Skin epidermis (tissue), 12 donors: ENCODE measurements around the gene MIS12.

Experiments used
- H3K27ac ChIP-seq, 21 experiments: fragments of 200-600 bp; sonication (generic) in 11 of 21; one replicate each; pipeline ENCODE4 v1.5.0; 2020; ENCODE audit warnings: mild to moderate bottlenecking in 3 of 21, inconsistent platforms in 2 of 21, moderate library complexity in 2 of 21
- H3K4me3 ChIP-seq, 7 experiments: fragments of 200-600 bp; sonication (generic) in 2 of 7; one replicate each; pipeline ENCODE4 v1.5.0; 2020; ENCODE audit warnings: inconsistent platforms in 2 of 7, mild to moderate bottlenecking in 2 of 7, moderate library complexity in 1 of 7

MIS12 gene

GRCh38 chr17:5492970-5493369 lies 6.6 kb downstream of the MIS12 start:
- no peak overlapping the region for H3K4me3 ChIP-seq
- no peak overlapping the region for H3K27ac ChIP-seq

GRCh38 chr17:5499476-5500231 lies 13.3 kb downstream of the MIS12 start:
- Histone ChIP-seq H3K4me3 (peak overlapping the region in 5 of 7 experiments; percentile 32 to 60 (median 45)), H3K27ac (peak overlapping the region in 1 of 21 experiments; percentile 76)

GRCh38 chr17:5500247-5500588 lies 13.9 kb downstream of the MIS12 start:
- Histone ChIP-seq H3K4me3 (peak overlapping the region; percentile 23 to 60 (median 38)), H3K27ac (peak overlapping the region in 7 of 21 experiments; percentile 31 to 76 (median 58))

GRCh38 chr17:5500589-5501391 lies 14.4 kb downstream of the MIS12 start:
- peak overlapping the region in 12 of 21 experiments; percentile 14 to 76 (median 54) for H3K27ac ChIP-seq
- H3K4me3 ChIP-seq, result peak overlapping the region; percentile 23 to 60 (median 38)

GRCh38 chr17:5501685-5502084 lies 15.3 kb downstream of the MIS12 start:
- Histone ChIP-seq H3K27ac (no peak overlapping the region), H3K4me3 (no peak overlapping the region)

- H3K4me3 ChIP-seq, result no peak overlapping the region
- no peak overlapping the region for H3K27ac ChIP-seq
Observed at GRCh38 chr17:5502552-5502951, 16.2 kb downstream of the MIS12 start.

- no peak overlapping the region for H3K27ac ChIP-seq
- no peak overlapping the region for H3K4me3 ChIP-seq
Observed at GRCh38 chr17:5506307-5506706, 19.9 kb downstream of the MIS12 start.

GRCh38 chr17:5508810-5509209 lies 22.4 kb downstream of the MIS12 start:
- Histone ChIP-seq H3K27ac (no peak overlapping the region), H3K4me3 (no peak overlapping the region)

GRCh38 chr17:5509482-5509881 lies 23.1 kb downstream of the MIS12 start:
- Histone ChIP-seq H3K4me3 (no peak overlapping the region), H3K27ac (no peak overlapping the region)

GRCh38 chr17:5510771-5511170 lies 24.4 kb downstream of the MIS12 start:
- Histone ChIP-seq H3K27ac (peak overlapping the region in 3 of 21 experiments; percentile 39 to 62 (median 45)), H3K4me3 (no peak overlapping the region)

GRCh38 chr17:5511401-5512225 lies 25.2 kb downstream of the MIS12 start:
- H3K4me3 ChIP-seq, result no peak overlapping the region
- H3K27ac ChIP-seq, result peak overlapping the region in 3 of 21 experiments; percentile 39 to 62 (median 45)

- Histone ChIP-seq H3K27ac (no peak overlapping the region), H3K4me3 (no peak overlapping the region)
Observed at GRCh38 chr17:5513628-5514027, 27.3 kb downstream of the MIS12 start.

GRCh38 chr17:5514976-5515375 lies 28.6 kb downstream of the MIS12 start:
- Histone ChIP-seq H3K4me3 (no peak overlapping the region), H3K27ac (no peak overlapping the region)

- Histone ChIP-seq H3K4me3 (no peak overlapping the region), H3K27ac (peak overlapping the region in 2 of 21 experiments; percentile 35 to 64)
Observed at GRCh38 chr17:5516060-5516792, 29.9 kb downstream of the MIS12 start.

- Histone ChIP-seq H3K27ac (no peak overlapping the region), H3K4me3 (no peak overlapping the region)
Observed at GRCh38 chr17:5522476-5522875, 36.1 kb downstream of the MIS12 start.

- Histone ChIP-seq H3K4me3 (no peak overlapping the region), H3K27ac (no peak overlapping the region)
Observed at GRCh38 chr17:5523249-5523648, 36.9 kb downstream of the MIS12 start.

GRCh38 chr17:5526821-5527598 lies 40.6 kb downstream of the MIS12 start:
- Histone ChIP-seq H3K4me3 (no peak overlapping the region), H3K27ac (peak overlapping the region in 13 of 21 experiments; percentile 0 to 75 (median 41))

GRCh38 chr17:5527601-5528250 lies 41.4 kb downstream of the MIS12 start:
- Histone ChIP-seq H3K4me3 (no peak overlapping the region), H3K27ac (peak overlapping the region in 10 of 21 experiments; percentile 9 to 75 (median 41))
